GM04503 (cell line): ENCODE results near the gene GLTP.
"Not testable (repeated sequence)": the region's sequence is repeated elsewhere in the genome, so short reads cannot be mapped to it uniquely, and the experiment has no call there.

Experiments used
- DNase-seq: peaks from one replicate; pipeline ENCODE4 v3.0.0-alpha.2; 2012; ENCODE audit warnings: low read depth

The GLTP gene

GRCh38 chr12:109902891-109903418 is 22.6 kb upstream of the GLTP start:
- no peak for DNase-seq

GRCh38 chr12:109900752-109901580 is 20.6 kb upstream of the GLTP start:
- no peak for DNase-seq

GRCh38 chr12:109899783-109900751 is 19.7 kb upstream of the GLTP start, which contains the start of gene TCHP:
TSS of gene TCHP (plus strand) at chr12:109900274. CDS start at chr12:109903027, 2,753 bp downstream.
- peak; percentile 56 for DNase-seq

- DNase-seq, result not testable (repeated sequence)
Measured at GRCh38 chr12:109899345-109899744, 19.0 kb upstream of the GLTP start.

GRCh38 chr12:109897029-109897428 is 16.7 kb upstream of the GLTP start:
- no peak for DNase-seq

- DNase-seq, result no peak
Measured at GRCh38 chr12:109896188-109896587, 15.8 kb upstream of the GLTP start.

- DNase-seq, result no peak
Measured at GRCh38 chr12:109894939-109895338, 14.6 kb upstream of the GLTP start.

GRCh38 chr12:109893261-109893995 is 13.1 kb upstream of the GLTP start:
- no peak for DNase-seq

- no peak for DNase-seq
Measured at GRCh38 chr12:109892748-109893147, 12.4 kb upstream of the GLTP start.

GRCh38 chr12:109892165-109892715 is 11.9 kb upstream of the GLTP start:
- DNase-seq, result no peak

- DNase-seq, result not testable (repeated sequence)
Measured at GRCh38 chr12:109891731-109892130, 11.4 kb upstream of the GLTP start.

- no peak for DNase-seq
Measured at GRCh38 chr12:109890620-109891170, 10.4 kb upstream of the GLTP start.

- peak; percentile 97 for DNase-seq
Measured at GRCh38 chr12:109888179-109889020, 8.1 kb upstream of the GLTP start.

GRCh38 chr12:109885616-109886015 is 5.3 kb upstream of the GLTP start:
- DNase-seq, result no peak

- no peak for DNase-seq
Measured at GRCh38 chr12:109883461-109883860, 3.1 kb upstream of the GLTP start.

GRCh38 chr12:109881752-109882151 is 1.4 kb upstream of the GLTP start:
- DNase-seq, result no peak

- DNase-seq, result no peak
Measured at GRCh38 chr12:109880938-109881337, 597 bp upstream of the GLTP start.

GRCh38 chr12:109879351-109880042 is 844 bp downstream of the GLTP start:
- no peak for DNase-seq

GRCh38 chr12:109878749-109879148 is 1.6 kb downstream of the GLTP start:
- no peak for DNase-seq

GRCh38 chr12:109878247-109878625 is 2.1 kb downstream of the GLTP start:
- DNase-seq, result no peak
